Calu3 (cell line): ENCODE measurements around the gene DNAH1. TPM values are rescaled to one million over a fixed set of nuclear protein-coding genes. Genes with fewer than 3 reads are reported as not detected.

ENCODE experiments used
- BruUV-seq: library from RNA; stranded (reverse); fragments of 400-500 nt; replicated peaks from 2 replicates; lab custom pipeline; 2021; lab: Mats Ljungman, UMichigan
- CTCF ChIA-PET: fragments of 300-600 bp; sonication (Branson Sonifier 250); formaldehyde crosslinking; loops from one replicate; lab custom pipeline; 2022; ENCODE audit warnings: antibody characterized with exemption; lab: Charles Lee
- DNase-seq: peaks from one replicate; pipeline ENCODE4 v3.0.0; 2022
- H3K27ac Mint-ChIP-seq: one replicate; pipeline ENCODE4 v1.8.0; 2022; ENCODE audit warnings: mixed read lengths; ENCODE audit not compliant: unreplicated experiment
- H3K27me3 Mint-ChIP-seq: one replicate; pipeline ENCODE4 v1.8.0; 2022; ENCODE audit warnings: mixed read lengths; ENCODE audit not compliant: unreplicated experiment
- H3K36me3 Mint-ChIP-seq: one replicate; pipeline ENCODE4 v1.8.0; 2022; ENCODE audit warnings: mild to moderate bottlenecking, moderate library complexity, mixed read lengths; ENCODE audit not compliant: insufficient read depth, unreplicated experiment
- H3K4me1 Mint-ChIP-seq: one replicate; pipeline ENCODE4 v1.8.0; 2022; ENCODE audit warnings: mild to moderate bottlenecking, low read depth, mixed read lengths; ENCODE audit not compliant: unreplicated experiment
- H3K4me3 Mint-ChIP-seq: one replicate; pipeline ENCODE4 v1.8.0; 2022; ENCODE audit warnings: mild to moderate bottlenecking, low read depth, moderate library complexity, mixed read lengths; ENCODE audit not compliant: unreplicated experiment
- H3K9me3 Mint-ChIP-seq: one replicate; pipeline ENCODE4 v1.8.0; 2022; ENCODE audit warnings: low read depth, mixed read lengths; ENCODE audit not compliant: unreplicated experiment
- CTCF ChIP-seq: fragments of 200-600 bp; IDR thresholded peaks from one replicate; pipeline ENCODE4 v1.8.0; 2022; ENCODE audit warnings: antibody characterized with exemption; ENCODE audit not compliant: unreplicated experiment
- intact Hi-C: fragments of 100-400 bp; cut with micrococcal nuclease; formaldehyde crosslinking; loops from one replicate; pipeline ENCODE4 v1.10.0; 2022; ENCODE audit not compliant: unreplicated experiment
- total RNA-seq: library from RNA; stranded (reverse); gene quantifications from 2 replicates; pipeline ENCODE4 v1.2.3, GENCODE V29; 2022

The DNAH1 gene
- total RNA-seq, 1 experiment from 2014 or later: 13.1 TPM

- no peaks in the 10 kb centered on the region for H3K27me3 Mint-ChIP-seq
- intact Hi-C loops: no loop called here
- no peak for TF ChIP-seq CTCF
- no peak overlapping the region for H3K4me3 Mint-ChIP-seq
- no peak overlapping the region for H3K27ac Mint-ChIP-seq
- no peak for DNase-seq
- H3K36me3 Mint-ChIP-seq: no peaks in the 10 kb centered on the region
- no peaks in the 10 kb centered on the region for H3K9me3 Mint-ChIP-seq
- no peaks in the 10 kb centered on the region for H3K4me1 Mint-ChIP-seq
- BruUV-seq: no TSS peak
- CTCF ChIA-PET: no interaction called here
Observed at GRCh38 chr3:52306978-52307377, 9.1 kb upstream of the DNAH1 start.

GRCh38 chr3:52308308-52308707 lies 7.8 kb upstream of the DNAH1 start:
- BruUV-seq: no TSS peak
- CTCF ChIA-PET: no interaction called here
- peaks cover 4% of the 10 kb centered on the region for H3K36me3 Mint-ChIP-seq
- H3K9me3 Mint-ChIP-seq: no peaks in the 10 kb centered on the region
- TF ChIP-seq CTCF: no peak
- peaks cover 5% of the 10 kb centered on the region for H3K4me1 Mint-ChIP-seq
- no peak overlapping the region for H3K27ac Mint-ChIP-seq
- no peak overlapping the region for H3K4me3 Mint-ChIP-seq
- no peak for DNase-seq
- intact Hi-C loops: no loop called here
- no peaks in the 10 kb centered on the region for H3K27me3 Mint-ChIP-seq

GRCh38 chr3:52310861-52311575 lies 5.1 kb upstream of the DNAH1 start:
- CTCF ChIA-PET: no interaction called here
- H3K9me3 Mint-ChIP-seq: no peaks in the 10 kb centered on the region
- TF ChIP-seq CTCF: no peak
- intact Hi-C loops: no loop called here
- H3K4me3 Mint-ChIP-seq: no peak overlapping the region
- no peaks in the 10 kb centered on the region for H3K27me3 Mint-ChIP-seq
- no peak overlapping the region for H3K27ac Mint-ChIP-seq
- no TSS peak for BruUV-seq
- peaks cover 8% of the 10 kb centered on the region for H3K36me3 Mint-ChIP-seq
- peaks cover 21% of the 10 kb centered on the region for H3K4me1 Mint-ChIP-seq
- DNase-seq: no peak

GRCh38 chr3:52311576-52312119 lies 4.5 kb upstream of the DNAH1 start:
- no TSS peak for BruUV-seq
- TF ChIP-seq CTCF: no peak

More at GRCh38 chr3:52311576-52312119, 4.5 kb upstream of the DNAH1 start:
- peaks cover 12% of the 10 kb centered on the region for H3K36me3 Mint-ChIP-seq
- H3K9me3 Mint-ChIP-seq: no peaks in the 10 kb centered on the region
- no peak overlapping the region for H3K27ac Mint-ChIP-seq
- H3K4me3 Mint-ChIP-seq: no peak overlapping the region
- no peaks in the 10 kb centered on the region for H3K27me3 Mint-ChIP-seq
- CTCF ChIA-PET: no interaction called here
- no peak for DNase-seq
- intact Hi-C loops: no loop called here
- peaks cover 21% of the 10 kb centered on the region for H3K4me1 Mint-ChIP-seq
